ENCODE results near the gene CYBA. TPM values are rescaled to one million over a fixed set of nuclear protein-coding genes. Genes with fewer than 3 reads are reported as not detected.

The CYBA gene
- total RNA-seq, 1 donor from 2014 or later, result 286 TPM

DNA sequence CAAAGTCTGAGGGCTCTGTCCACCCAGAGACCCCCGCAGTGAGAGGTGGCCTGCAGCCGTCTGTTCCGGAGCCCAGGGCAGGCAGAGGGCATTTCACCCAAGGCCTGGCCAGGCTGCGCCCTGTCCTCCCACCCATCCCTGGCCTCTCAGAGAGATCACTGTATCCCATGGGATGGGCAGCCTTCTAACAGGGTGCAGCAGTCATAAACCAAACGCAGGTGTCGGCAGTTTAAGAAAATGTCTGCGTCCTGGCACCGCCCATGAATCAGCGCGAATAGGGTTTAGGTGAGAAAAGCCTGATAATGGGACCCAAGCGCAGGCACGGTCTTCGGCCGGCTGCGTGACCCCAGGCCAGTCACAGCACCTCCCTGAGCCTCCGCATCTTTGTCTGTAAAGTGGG lies 5.4 kb downstream of the CYBA start:
- DNase-seq, result no peak

DNA sequence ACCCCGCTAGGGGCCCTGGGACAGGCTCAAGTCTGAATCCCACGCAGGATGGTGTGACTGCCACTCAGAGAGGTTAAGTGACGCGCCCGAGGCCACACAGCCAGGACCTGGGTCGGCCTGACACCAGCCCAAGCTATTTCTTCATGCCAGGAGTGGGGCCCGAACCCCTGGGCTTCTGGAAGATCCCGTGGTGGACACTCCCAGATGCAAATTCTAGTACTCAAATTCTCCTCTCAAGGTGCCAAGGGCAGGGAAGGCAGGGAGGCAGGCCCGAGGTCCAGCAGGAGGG lies 7.3 kb downstream of the CYBA start:
- DNase-seq, result no peak

DNA sequence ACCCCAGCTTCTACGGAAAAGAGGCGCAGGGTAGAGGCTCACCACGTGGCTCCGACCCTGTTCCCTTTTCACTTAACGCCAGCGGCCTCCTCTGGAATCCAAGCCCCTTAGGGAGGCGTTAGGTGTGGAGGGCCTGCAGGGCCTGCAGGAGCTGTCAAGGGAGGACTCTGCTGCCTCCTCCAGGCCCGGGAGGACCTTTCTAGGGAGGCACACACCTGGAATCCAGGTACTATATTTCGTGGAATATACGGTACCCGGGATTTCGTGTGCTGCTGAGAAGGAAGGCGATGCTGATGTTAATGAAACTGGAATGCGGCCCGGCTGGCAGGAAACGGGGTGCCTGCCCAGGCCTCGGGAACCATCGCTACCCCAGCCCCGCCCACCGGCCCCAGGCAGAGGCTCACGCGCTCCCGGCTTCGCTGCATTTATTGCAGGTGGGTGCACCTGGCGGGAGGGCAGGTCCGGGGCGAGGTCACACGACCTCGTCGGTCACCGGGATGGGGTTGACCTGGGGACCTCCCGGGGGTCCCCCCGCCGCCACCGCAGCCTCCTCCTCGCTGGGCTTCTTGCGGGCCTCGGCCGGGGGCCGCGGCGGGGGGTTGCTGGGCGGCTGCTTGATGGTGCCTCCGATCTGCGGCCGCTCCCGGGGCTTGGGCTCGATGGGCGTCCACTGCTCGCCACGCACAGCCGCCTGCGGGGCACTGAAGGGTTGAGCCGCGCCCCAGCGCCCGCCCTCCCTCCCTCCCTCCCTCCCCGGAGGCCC lies 7.8 kb downstream of the CYBA start:
- DNase-seq, result no peak

DNA sequence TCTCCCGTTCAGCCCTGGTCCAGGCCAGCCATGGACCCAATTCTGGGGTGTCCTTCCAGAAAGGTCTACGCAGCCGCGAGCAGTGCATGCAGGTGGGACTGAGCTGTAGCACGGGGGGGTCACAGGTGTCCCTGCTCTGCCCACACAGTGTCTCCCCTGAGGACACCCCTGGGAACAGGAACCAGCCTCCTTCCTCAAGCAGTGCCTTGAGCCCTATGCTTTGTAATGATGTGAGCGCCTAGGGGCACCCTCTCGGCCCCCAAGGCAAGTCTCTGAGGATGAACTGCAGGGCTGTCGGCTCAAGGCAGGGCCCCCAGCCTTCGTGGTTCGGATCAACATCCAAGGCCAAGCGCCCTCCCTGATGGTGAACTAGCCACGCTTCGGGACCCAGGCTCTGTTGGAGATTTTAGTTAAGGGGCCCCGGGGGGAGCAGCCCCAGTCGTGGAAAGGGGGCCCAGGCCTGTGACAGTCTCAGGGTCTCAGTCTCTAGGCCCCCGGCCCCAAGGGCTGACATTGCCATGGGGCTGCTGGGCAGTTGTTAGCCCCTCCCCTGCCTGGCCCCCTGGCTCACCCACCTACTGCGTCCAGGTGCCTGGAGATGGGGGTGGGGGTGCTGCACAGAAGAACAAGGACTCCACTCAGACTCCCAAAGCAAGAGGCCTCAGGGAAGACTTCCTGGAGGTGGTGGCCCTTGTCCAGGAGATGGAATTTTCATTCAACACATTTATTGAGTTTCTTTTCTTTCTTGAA lies 10.2 kb downstream of the CYBA start:
- no peak for DNase-seq

DNA sequence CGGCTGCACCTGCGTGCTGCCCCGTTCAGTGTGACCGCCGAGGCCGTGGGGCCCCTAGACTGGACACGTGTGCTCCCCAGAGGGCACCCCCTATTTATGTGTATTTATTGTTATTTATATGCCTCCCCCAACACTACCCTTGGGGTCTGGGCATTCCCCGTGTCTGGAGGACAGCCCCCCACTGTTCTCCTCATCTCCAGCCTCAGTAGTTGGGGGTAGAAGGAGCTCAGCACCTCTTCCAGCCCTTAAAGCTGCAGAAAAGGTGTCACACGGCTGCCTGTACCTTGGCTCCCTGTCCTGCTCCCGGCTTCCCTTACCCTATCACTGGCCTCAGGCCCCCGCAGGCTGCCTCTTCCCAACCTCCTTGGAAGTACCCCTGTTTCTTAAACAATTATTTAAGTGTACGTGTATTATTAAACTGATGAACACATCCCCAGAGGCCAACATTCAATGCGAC lies 10.8 kb downstream of the CYBA start:
- no peak for DNase-seq

DNA sequence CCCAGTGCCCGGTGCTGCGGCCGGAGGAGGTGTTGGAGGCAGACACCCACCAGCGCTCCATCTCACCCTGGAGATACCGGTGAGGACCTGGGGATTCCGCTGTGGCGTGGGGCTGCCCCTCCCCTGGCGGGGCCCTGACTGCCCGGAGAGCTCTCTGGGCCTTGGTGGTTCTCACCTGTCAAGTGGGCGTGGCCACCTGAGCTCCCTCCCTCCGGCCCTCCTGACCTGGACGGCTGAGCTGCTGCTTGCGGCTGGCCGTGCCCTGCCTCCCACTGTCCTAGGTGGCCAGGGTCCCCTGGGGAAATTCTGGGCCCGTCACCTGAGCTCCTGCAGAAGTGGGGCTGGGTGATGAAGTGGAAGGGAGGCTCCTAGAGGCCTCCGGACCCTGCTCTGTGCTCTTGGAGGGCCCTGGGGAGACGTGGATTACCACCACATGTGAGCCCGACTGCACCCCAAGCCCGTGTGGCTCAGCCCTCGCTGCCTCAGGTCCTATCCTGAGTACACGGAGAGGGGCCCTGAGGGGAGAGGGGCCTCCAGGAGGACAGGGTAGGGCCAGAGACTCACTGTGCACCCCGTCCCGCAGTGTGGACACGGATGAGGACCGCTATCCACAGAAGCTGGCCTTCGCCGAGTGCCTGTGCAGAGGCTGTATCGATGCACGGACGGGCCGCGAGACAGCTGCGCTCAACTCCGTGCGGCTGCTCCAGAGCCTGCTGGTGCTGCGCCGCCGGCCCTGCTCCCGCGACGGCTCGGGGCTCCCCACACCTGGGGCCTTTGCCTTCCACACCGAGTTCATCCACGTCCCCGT lies 11.4 kb downstream of the CYBA start:
- DNase-seq, result peak; percentile 3

DNA sequence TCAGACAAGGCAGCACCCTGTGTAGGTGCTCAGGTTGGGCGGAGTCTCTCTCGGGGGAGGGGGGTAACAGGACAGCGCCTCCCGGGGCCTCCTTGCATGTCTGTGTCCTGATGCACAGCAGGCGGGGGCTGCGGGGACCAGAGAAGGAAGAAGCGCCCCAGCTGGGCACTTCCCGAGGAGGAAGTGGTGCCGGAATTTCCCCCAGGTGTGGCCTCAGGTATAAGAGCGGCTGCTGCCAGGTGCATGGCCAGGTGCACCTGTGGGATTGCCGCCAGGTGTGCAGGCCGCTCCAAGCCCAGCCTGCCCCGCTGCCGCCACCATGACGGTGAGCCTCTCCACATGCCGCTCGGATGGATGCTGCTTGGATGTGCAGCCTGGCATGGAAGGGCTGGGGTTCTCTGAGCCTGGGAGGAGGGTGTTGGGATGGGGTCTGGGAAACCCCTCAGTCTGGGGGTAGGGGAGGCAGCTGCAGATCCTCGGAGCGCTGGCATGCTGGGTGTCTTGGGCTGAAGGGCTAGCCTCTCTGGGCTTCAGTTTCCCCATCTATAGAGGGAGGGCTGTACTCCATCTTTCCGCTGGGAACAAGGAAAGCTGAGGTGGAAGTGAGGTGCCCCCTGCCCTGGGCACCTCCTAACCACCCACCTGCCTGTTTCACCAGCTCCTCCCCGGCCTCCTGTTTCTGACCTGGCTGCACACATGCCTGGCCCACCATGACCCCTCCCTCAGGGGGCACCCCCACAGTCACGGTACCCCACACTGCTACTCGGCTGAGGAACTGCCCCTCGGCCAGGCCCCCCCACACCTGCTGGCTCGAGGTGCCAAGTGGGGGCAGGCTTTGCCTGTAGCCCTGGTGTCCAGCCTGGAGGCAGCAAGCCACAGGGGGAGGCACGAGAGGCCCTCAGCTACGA lies 12.3 kb downstream of the CYBA start, which contains the start of gene IL17C:
IL17C (plus strand) TSS at position 250 of the 908 bp plus-strand sequence; CDS start at position 320, 70 bp downstream.
- DNase-seq, result no peak

DNA sequence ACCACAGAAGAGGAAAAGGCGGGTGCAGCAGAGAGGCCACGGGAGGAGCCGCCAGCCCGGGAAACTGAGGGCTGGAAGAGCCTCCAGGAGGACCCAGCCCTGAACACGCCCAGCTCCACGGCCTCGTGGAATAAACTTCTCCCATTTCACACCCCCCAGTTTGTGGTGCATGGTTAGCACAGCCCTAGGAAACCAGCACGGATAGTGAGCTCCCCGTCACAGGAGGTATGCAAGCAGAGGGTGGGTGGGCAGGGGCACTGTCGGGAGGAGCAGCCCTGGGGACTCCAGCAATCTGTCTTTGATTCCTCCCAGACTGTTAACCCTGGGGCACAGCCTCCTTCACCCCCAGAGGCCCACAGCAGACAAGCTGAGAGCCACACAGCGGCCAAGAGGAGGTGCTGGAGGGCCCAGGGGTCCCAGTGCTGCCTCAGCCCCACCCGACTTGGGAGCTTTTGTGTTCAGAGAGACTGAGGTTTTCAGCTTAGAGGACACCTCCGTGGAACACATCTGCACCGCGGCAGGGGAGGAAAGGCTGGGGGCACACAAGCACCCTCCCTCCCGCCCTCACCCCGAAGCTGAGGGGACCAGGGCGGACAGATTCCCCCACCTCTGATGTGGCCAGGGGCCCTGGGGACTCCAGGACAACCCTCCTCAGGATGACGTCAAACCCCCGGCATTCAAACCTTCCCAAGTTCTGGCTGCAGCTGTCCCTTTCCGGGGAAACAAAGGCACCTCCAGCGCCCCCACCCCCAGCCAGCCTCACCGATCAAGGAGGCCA lies 14.2 kb downstream of the CYBA start:
- DNase-seq, result no peak

DNA sequence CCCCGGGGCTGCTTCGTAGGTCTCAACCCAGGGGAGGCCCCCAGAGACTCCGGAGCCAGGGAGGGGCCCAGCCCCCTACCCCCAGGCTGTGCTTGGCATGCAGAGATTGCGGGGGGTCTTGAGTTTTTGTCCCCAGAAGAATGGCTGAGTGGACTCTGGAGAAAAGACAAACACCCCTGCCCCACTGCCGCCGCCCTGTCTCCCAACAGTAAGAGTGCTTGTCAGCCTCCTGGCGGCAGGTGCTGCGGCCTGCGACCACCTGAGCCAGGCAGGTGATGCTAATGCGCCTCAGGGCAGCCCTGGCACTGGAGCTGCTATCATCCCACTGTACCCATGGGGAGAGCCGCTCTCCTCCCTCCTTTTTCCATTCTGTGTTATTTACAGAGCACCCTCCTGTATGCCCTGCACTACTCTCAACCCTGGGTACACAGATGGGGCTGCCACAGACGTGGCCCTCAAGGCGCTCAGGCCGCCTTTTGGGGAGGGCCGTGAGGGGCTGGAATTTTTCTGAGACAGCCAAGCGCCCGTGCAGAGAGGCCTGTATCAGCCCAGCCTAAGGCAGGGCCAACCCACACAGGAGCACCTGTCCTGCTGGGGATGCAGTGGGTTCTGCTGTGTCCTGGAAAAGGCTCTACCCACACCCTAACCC lies 15.1 kb downstream of the CYBA start:
- DNase-seq, result no peak

DNA sequence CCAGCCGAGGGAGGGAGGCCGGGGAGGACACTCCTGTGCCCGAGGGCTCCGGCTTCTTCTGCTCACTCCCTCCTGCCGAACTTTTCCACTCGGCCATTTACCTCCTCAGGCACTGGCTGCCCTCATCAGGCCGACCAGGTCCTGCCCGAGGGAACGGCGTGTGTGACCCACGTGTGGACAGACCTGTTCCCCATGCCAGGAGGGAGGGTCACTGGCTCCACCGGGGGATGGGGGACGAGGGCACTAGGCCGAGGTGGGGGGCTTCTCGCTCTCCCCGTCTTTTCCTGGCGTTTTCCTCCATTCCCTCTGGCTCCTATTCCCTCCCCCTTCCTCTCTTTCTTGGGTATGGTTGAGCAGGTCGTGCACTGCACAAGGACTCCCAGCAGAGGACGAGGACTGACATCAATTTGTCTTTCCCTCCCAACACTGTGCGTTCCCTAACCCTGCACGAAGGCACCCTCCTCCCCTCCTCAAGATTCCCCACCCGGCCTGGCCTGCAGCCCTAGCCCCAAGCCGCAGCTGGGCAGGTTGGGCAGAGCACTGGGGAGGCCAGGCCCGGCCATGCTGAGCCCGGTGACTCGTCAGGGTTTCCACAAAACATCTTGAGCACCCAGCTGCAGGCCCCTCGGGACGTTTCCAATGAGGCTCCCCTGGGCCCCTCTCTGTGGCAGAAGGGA lies 15.7 kb downstream of the CYBA start:
- DNase-seq, result peak; percentile 25

DNA sequence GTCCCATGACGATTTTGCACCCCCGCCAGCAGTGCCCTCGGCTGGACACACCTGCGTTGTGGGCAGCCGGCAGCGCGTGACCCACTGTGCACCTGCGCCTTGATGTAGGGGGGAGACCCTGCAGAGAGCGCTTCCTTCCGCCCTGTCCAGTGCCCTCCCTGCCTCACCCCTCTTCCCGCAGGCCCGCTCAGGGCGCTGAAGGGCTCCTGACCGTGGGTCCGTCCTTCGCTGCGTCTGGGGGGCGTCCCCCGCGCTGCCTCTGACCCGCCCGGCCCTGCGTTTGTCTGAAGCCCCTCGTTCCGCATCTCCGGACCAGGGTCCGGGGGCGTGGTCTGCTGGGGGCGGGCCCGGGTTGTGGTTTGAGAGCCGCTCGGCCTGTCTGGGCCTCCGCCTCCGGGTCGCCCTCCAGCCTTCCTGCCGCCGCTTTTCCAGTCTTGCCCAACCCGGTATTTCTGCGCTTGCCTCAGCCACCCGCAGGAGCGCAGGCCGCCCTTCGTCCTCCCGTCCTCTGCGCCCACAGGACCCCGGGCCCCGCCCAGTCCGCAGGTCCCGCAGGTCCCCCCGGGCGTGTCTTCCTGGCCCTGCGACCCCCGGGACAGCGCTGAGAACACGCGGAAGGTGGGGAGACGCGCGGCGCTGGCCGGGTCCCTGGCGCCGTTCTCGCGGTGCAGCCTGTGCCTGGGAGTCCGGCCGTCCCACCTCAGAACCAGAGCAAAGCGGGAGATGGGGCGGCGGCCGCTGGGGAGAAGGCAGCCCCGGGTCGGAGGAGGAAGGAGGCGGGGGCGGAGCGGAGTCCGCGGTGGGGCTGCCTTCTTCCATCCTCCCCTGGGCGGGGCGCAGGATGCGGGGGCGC lies 16.5 kb downstream of the CYBA start:
- DNase-seq, result peak; percentile 49

DNA sequence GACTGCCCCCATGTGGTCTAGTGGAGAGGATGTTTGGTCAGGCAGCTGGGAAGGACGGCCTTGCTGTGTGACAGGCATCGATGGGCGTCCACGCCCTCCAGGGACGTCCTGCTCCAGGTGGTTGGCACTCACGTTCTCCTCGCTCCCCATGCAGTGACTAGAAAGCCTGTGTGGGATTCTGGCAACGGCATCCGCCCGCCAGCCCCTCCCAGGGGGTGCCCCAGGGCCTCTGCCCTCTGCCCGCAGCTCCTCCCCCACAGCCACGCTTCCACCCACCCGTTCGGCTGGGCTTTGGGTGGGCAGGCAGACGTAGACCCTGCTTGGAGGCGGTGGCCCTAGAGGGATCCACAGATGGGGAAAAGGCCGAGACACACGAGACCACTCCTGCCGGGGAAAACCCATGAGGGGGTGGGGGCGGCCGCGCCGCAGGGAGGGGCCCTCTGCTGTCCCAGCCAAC lies 17.1 kb downstream of the CYBA start:
- DNase-seq, result peak; percentile 64

DNA sequence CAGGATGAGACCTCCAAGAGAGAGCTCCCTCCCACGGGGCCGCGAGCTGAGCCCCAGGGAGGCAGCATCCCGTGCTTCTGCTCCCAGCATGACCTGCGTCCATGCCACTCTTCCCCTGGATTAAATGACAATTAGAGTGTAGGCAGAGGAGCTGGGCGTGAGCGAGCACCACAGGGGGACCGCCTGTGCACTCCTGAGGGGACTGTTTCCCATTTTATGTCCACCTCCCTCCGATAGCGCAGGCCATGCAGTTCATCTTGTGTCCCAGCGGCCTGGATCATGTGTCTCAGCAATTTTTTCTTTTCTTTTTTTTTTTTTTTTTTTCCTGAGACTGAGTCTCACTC lies 18.3 kb downstream of the CYBA start:
- DNase-seq, result no peak

DNA sequence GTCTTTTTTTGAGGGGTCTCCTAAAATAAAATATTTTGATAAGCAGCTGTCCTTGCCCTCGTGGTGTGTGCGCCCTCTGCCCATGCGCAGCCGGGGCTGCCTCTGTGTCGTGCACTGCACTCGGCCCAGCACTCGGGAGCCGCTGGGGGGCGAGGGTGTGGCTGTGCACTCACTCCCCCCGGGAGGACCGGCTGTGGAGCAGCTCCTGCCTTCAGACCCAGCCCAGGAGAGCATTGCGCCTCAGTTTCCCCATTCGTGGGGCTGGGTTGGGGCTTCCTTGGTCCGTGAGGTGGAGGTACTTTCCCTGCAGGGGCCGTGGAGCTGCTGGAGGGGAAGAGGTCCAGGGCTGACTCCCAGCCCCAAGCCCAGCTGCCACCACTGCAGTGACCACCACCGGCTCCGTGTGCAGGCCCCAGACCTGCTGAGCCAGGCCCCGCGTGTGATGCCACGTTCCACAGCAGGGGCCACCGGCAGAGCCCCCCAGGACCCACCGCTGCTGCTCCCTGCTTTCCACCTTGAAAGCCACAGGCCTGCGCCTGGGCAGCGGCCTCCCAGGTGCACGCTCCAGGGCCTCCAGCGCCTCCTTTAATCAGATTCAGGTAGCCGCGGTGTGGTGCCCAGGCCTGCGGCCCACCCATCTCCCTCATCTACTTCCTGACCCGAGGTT lies 18.8 kb downstream of the CYBA start:
- no peak for DNase-seq

DNA sequence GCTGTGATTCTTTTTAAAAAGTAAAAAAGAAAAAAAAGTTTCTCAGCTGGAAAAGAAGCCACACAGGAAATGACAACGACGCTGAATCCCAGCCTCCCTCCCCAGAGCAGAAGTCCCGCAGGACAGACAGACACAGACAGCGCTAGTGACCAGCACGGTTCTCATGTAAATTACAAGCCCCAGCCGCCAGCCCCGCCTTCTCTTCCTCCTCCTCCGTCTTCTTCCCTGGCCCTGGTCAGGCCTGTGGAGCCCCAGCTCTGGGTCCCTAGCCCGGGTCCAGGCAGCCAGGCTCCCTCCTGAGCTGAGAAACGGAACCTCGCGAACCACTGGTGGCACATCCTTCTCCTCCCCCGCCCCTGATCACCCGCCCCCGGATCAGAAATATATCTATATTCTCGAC lies 19.5 kb downstream of the CYBA start:
- DNase-seq, result no peak

DNA sequence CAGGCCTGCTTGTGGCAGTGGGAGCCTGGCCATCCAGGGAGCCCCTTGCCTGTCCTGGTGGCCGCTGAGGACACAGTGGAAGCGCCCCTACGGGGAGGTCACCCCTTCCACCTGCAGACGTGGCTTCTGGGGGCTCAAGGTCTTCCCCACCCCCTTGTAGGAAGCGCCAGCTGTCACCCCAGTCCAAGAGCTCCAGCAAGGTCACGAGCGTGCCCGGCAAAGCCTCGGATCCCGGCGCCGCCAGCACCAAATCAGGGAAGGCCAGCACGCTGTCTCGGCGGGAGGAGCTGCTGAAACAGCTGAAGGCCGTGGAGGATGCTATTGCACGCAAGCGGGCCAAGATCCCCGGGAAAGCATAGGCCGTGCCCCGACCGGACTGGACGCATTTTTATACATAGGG lies 19.9 kb downstream of the CYBA start:
- DNase-seq, result no peak

DNA sequence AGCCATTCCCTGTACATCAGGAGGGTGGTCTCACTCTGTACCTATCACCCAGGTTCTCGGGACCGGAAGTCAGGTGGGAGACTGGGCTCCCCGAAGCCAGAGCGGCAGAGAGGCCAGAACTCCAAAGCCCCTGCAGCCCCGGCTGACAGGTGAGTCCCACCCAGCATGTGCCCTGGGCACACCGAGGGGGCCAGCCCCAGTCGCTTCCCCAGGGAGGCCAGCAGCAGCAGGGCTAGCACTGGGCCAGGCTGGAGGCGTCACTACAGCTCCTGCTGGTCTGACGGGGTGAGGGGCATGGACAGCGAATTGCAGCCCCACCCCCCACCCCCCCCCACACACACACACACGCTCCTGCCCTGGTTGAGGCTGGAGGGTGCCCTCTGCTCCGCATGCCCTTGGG lies 20.4 kb downstream of the CYBA start:
- DNase-seq, result no peak

DNA sequence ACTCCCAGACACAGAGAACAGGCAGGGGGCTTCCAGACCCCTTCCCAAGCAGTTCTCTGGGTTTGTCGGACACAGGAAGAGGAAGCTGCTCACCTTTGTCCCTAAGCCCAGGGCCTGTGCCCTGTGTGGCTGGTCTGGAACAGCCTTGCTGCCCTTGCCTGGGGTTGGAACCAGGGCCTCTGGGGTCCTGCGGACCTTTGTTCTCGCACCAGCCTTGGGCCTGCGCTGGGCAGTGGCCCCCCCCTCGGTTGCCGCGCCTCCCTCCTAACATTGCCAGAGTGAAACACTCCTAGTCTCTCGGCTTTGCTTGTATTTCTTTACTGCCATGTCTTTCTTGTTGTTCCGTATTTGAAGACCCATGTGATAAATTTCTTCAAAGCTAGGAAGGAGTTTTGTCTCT lies 21.0 kb downstream of the CYBA start:
- no peak for DNase-seq

DNA sequence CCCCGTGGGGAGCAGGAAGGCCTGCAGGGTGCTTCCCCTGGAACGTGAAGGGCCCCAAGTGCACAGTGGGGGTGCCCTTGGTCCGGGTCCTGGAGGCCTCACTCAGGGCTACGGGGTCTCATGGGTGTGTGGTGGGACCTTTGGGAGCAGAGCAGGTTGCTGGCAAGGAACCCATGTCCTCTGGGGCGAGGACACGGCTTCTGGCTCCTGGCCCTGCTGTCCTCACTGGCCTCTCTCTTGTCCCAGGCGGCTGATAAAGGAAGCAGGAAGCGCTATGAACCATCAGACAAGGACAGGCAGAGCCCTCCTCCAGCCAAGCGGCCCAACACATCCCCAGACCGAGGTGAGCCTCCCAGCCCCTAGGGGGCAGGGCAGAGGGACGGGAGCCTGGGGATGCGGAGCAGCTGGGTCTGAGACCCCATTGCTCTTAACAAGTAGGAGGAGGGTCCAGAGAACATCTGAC lies 22.3 kb downstream of the CYBA start:
- peak; percentile 45 for DNase-seq

Data from dermis blood vessel endothelial cell (primary cell).